Stimulated activated CD8-positive, alpha-beta memory T cell treated with anti-CD3 and anti-CD28 coated beads, Interleukin-2, amount 100 ng/mL, for 1 hour (primary cell): ENCODE measurements around the gene GALNT1.

ENCODE experiments used
- DNase-seq, 2 donors: peaks; one replicate each; pipeline ENCODE4 v3.0.0-alpha.2; 2020; ENCODE audit warnings: low read depth in 2 of 2

The GALNT1 gene

GRCh38 chr18:35582899-35583558 is 1.5 kb downstream of the GALNT1 start:
- DNase-seq = no peak

- DNase-seq = no peak
Observed at GRCh38 chr18:35584735-35585134, 3.2 kb downstream of the GALNT1 start.

GRCh38 chr18:35585608-35586007 is 4.1 kb downstream of the GALNT1 start:
- no peak for DNase-seq

- DNase-seq = no peak
Observed at GRCh38 chr18:35588122-35588521, 6.6 kb downstream of the GALNT1 start.

- DNase-seq = no peak
Observed at GRCh38 chr18:35588995-35589394, 7.5 kb downstream of the GALNT1 start.

- no peak for DNase-seq
Observed at GRCh38 chr18:35589546-35589945, 8.0 kb downstream of the GALNT1 start.

GRCh38 chr18:35590935-35591334 is 9.4 kb downstream of the GALNT1 start:
- DNase-seq = no peak

- no peak for DNase-seq
Observed at GRCh38 chr18:35592298-35592697, 10.8 kb downstream of the GALNT1 start.

GRCh38 chr18:35593859-35594258 is 12.3 kb downstream of the GALNT1 start:
- DNase-seq = no peak

- no peak for DNase-seq
Observed at GRCh38 chr18:35597758-35598157, 16.2 kb downstream of the GALNT1 start.

- DNase-seq = no peak
Observed at GRCh38 chr18:35602193-35602820, 20.8 kb downstream of the GALNT1 start.

GRCh38 chr18:35603008-35603407 is 21.5 kb downstream of the GALNT1 start:
- DNase-seq = no peak

GRCh38 chr18:35603528-35603927 is 22.0 kb downstream of the GALNT1 start:
- no peak for DNase-seq

GRCh38 chr18:35604369-35604768 is 22.8 kb downstream of the GALNT1 start:
- no peak for DNase-seq

- DNase-seq = no peak
Observed at GRCh38 chr18:35605686-35606417, 24.3 kb downstream of the GALNT1 start.

- DNase-seq = no peak
Observed at GRCh38 chr18:35609236-35609635, 27.7 kb downstream of the GALNT1 start.

GRCh38 chr18:35610089-35610488 is 28.5 kb downstream of the GALNT1 start:
- DNase-seq = no peak

- DNase-seq = no peak
Observed at GRCh38 chr18:35610724-35611123, 29.2 kb downstream of the GALNT1 start.

GRCh38 chr18:35611518-35611917 is 30.0 kb downstream of the GALNT1 start:
- no peak for DNase-seq

- no peak for DNase-seq
Observed at GRCh38 chr18:35616074-35616473, 34.5 kb downstream of the GALNT1 start.

GRCh38 chr18:35616664-35617423 is 35.3 kb downstream of the GALNT1 start:
- DNase-seq = peak; percentile 45 to 46

- DNase-seq = no peak
Observed at GRCh38 chr18:35617865-35618264, 36.3 kb downstream of the GALNT1 start.
